ENCODE data around the gene KLRC4.
"Not testable (repeated sequence)": the region's sequence is repeated elsewhere in the genome, so short reads cannot be mapped to it uniquely, and the experiment has no call there.

Gene KLRC4

DNA sequence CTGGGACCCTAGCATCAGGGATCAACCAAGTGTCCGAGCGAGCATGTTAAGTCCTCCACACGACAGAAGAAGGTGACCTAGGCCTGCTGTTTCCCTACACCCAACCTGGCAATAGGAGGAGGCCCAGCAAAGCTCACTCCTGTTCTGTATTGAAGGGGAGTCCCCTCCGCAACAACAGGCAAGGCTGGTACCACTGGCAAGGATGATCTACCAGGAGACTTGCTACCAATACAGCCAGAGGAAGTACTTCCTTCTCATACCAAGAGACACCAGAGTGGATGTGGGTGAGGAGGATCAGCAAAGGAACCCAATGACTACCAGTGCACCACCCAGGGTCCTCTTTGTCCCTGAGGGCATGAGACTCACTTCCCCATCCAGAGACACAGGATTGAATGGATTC is 38.7 kb upstream of the KLRC4 start:
- no peaks in the 10 kb centered on the region for H3K27me3 ChIP-seq (replicated peaks)
- in situ Hi-C loops (cut with HindIII; ENCODE audit: low pct_ligation_motif_present, low sequenced_read_pairs), result no loop called here
- no peak overlapping the region for H3K27ac ChIP-seq
- no peaks in the 10 kb centered on the region for H3K36me3 ChIP-seq (replicated peaks)
- no peak overlapping the region for H3K4me3 ChIP-seq (ENCODE audit: low read depth, low read length)
- no peak for DNase-seq
- TF ChIP-seq, protein P1, sequence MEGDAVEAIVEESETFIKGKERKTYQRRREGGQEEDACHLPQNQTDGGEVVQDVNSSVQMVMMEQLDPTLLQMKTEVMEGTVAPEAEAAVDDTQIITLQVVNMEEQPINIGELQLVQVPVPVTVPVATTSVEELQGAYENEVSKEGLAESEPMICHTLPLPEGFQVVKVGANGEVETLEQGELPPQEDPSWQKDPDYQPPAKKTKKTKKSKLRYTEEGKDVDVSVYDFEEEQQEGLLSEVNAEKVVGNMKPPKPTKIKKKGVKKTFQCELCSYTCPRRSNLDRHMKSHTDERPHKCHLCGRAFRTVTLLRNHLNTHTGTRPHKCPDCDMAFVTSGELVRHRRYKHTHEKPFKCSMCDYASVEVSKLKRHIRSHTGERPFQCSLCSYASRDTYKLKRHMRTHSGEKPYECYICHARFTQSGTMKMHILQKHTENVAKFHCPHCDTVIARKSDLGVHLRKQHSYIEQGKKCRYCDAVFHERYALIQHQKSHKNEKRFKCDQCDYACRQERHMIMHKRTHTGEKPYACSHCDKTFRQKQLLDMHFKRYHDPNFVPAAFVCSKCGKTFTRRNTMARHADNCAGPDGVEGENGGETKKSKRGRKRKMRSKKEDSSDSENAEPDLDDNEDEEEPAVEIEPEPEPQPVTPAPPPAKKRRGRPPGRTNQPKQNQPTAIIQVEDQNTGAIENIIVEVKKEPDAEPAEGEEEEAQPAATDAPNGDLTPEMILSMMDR (IDR thresholded peaks at IDR 0.05; ENCODE audit: low read depth, low read length, missing control alignments), result no peak

DNA sequence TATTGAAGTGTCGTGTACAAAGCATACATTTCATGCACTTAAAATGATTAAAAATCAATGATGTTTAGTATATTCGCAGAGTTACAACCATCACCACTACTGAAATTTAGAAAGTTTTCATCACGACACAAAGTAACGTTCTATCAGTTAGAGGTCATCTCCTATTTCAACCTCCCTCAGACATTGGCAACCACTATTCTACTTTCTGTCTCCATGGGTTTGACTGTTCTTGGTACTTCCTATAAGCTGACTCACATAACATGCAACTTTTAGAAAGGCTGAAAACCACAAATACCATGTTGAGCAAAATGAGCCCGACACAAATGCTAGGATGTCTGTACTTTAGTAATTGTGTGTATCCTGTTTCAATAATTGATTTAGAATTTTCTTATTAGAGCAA is 36.5 kb upstream of the KLRC4 start:
- H3K27me3 ChIP-seq (replicated peaks); in situ Hi-C loops (cut with HindIII; ENCODE audit: low pct_ligation_motif_present, low sequenced_read_pairs); H3K4me3 ChIP-seq (ENCODE audit: low read depth, low read length); H3K36me3 ChIP-seq (replicated peaks); H3K27ac ChIP-seq: not testable (repeated sequence)
- peak; percentile 16 for DNase-seq

DNA sequence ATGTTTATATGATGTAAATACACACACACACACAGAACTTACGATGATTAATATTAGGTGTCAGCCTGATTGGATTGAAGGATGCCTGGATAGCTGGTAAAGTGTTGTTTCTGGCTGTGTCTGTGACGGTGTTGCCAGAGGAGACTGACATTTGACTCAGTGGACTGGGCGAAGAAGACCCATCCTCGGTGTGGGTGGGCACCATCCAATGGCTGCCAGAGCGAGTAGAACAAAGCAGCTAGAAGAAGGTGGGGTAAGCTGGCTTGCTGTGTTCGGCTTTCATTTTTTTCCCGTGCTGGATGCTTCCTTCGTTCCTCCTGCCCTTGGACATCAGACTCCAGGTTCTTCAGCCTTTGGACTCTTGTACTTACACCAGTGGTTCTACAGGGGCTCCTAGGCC is 31.6 kb upstream of the KLRC4 start:
- H3K27me3 ChIP-seq (replicated peaks); H3K4me3 ChIP-seq (ENCODE audit: low read depth, low read length); in situ Hi-C loops (cut with HindIII; ENCODE audit: low pct_ligation_motif_present, low sequenced_read_pairs); DNase-seq; H3K27ac ChIP-seq; H3K36me3 ChIP-seq (replicated peaks): not testable (repeated sequence)

- H3K36me3 ChIP-seq (replicated peaks); in situ Hi-C loops (cut with HindIII; ENCODE audit: low pct_ligation_motif_present, low sequenced_read_pairs); H3K27me3 ChIP-seq (replicated peaks); H3K4me3 ChIP-seq (ENCODE audit: low read depth, low read length); H3K27ac ChIP-seq: not testable (repeated sequence)
- DNase-seq, result peak; percentile 19
Measured at GRCh38 chr12:10439608-10440274, 30.2 kb upstream of the KLRC4 start.

DNA sequence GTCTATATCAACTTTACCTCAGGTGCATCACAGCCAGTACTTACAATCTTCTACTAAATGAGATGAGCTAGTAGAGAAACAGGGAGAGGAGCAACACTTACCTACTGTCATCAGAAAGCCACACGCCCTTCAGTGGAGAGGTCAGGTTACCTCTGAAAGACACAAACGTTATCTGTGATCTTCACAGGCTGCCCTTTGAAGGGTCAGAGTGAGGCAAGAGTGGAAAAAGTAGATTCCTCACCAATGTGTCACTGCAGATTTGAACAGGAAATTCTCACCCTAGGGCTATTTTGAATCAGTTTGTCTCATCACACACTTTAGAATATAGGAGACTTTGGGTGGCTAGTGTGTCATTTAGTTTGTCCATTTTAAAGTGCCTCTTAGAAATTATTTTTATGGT is 28.0 kb upstream of the KLRC4 start:
- H3K27ac ChIP-seq; H3K4me3 ChIP-seq (ENCODE audit: low read depth, low read length); in situ Hi-C loops (cut with HindIII; ENCODE audit: low pct_ligation_motif_present, low sequenced_read_pairs); H3K27me3 ChIP-seq (replicated peaks); DNase-seq; H3K36me3 ChIP-seq (replicated peaks): not testable (repeated sequence)

- peak; percentile 80 for DNase-seq
- H3K36me3 ChIP-seq (replicated peaks); H3K27ac ChIP-seq; H3K4me3 ChIP-seq (ENCODE audit: low read depth, low read length); in situ Hi-C loops (cut with HindIII; ENCODE audit: low pct_ligation_motif_present, low sequenced_read_pairs); H3K27me3 ChIP-seq (replicated peaks): not testable (repeated sequence)
Measured at GRCh38 chr12:10435816-10436215, 26.3 kb upstream of the KLRC4 start, which contains the start of gene KLRC2. Gene KLRC2, minus strand, starts transcription at chr12:10436010. Its CDS starts 24 bp downstream, at chr12:10435986.

GRCh38 chr12:10430623-10431022 is 21.1 kb upstream of the KLRC4 start:
- H3K27me3 ChIP-seq (replicated peaks); H3K4me3 ChIP-seq (ENCODE audit: low read depth, low read length); in situ Hi-C loops (cut with HindIII; ENCODE audit: low pct_ligation_motif_present, low sequenced_read_pairs); H3K27ac ChIP-seq; H3K36me3 ChIP-seq (replicated peaks): not testable (repeated sequence)
- DNase-seq, result peak; percentile 42

GRCh38 chr12:10425938-10426337 is 16.4 kb upstream of the KLRC4 start:
- DNase-seq; H3K27ac ChIP-seq; H3K27me3 ChIP-seq (replicated peaks); H3K4me3 ChIP-seq (ENCODE audit: low read depth, low read length); H3K36me3 ChIP-seq (replicated peaks); in situ Hi-C loops (cut with HindIII; ENCODE audit: low pct_ligation_motif_present, low sequenced_read_pairs): not testable (repeated sequence)

- DNase-seq, result peak; percentile 59
- H3K27me3 ChIP-seq (replicated peaks); H3K27ac ChIP-seq; H3K4me3 ChIP-seq (ENCODE audit: low read depth, low read length); in situ Hi-C loops (cut with HindIII; ENCODE audit: low pct_ligation_motif_present, low sequenced_read_pairs); H3K36me3 ChIP-seq (replicated peaks): not testable (repeated sequence)
Measured at GRCh38 chr12:10424260-10424899, 14.8 kb upstream of the KLRC4 start.

- H3K27ac ChIP-seq; in situ Hi-C loops (cut with HindIII; ENCODE audit: low pct_ligation_motif_present, low sequenced_read_pairs); H3K4me3 ChIP-seq (ENCODE audit: low read depth, low read length); H3K27me3 ChIP-seq (replicated peaks); H3K36me3 ChIP-seq (replicated peaks): not testable (repeated sequence)
- peak; percentile 65 for DNase-seq
Measured at GRCh38 chr12:10422159-10422558, 12.6 kb upstream of the KLRC4 start.

DNA sequence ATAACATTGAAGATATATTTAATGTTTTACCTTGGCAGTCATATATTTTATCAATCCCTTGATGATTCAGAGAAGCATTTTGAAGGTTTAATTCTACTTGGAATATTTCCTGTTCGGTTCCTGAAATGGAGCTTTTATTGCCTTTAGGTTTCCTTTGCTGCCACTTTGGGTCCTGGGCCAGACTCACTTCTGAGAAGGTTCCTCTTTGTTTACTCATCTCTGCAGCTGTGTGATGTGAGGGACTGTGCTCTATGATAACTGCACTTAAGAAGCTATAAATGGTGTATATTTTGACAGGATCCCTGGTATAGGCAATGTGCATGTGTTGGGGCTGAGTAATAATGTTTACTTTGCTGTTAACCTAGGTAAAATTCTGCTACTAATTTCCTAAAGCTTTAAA is 10.8 kb upstream of the KLRC4 start, which contains the start of gene KLRC3:
Gene KLRC3, minus strand, starts transcription at position 262 of the 400 bp plus-strand sequence. Its CDS starts 45 bp downstream, at position 217.
- in situ Hi-C loops (cut with HindIII; ENCODE audit: low pct_ligation_motif_present, low sequenced_read_pairs); H3K27ac ChIP-seq; H3K4me3 ChIP-seq (ENCODE audit: low read depth, low read length); H3K36me3 ChIP-seq (replicated peaks); H3K27me3 ChIP-seq (replicated peaks): not testable (repeated sequence)
- DNase-seq, result peak; percentile 13
